Muscle layer of duodenum (tissue), 2 donors: ENCODE results near the gene KIF4B.

Experiments used
- H3K27ac ChIP-seq: one replicate; pipeline ENCODE4 v1.7.0; 2013; ENCODE audit warnings: mild to moderate bottlenecking, low read length
- H3K27me3 ChIP-seq: one replicate; pipeline ENCODE4 v1.7.0; 2013; ENCODE audit warnings: low read depth, mild to moderate bottlenecking, control low read depth, low read length
- H3K36me3 ChIP-seq, 2 donors: one replicate each; pipeline ENCODE4 v1.7.0; 2013; ENCODE audit warnings: low read length in 2 of 2, control low read depth in 1 of 2, mild to moderate bottlenecking in 1 of 2; ENCODE audit not compliant: insufficient read depth in 2 of 2, control insufficient read depth in 1 of 2
- H3K4me1 ChIP-seq, 2 donors: one replicate each; pipeline ENCODE4 v1.7.0; 2013; ENCODE audit warnings: low read length in 2 of 2, mild to moderate bottlenecking in 2 of 2, control low read depth in 1 of 2, moderate library complexity in 1 of 2; ENCODE audit not compliant: insufficient read depth in 2 of 2, control insufficient read depth in 1 of 2
- H3K4me3 ChIP-seq, 2 donors: one replicate each; pipeline ENCODE4 v1.7.0; 2013; ENCODE audit warnings: low read length in 2 of 2, low read depth in 1 of 2, mild to moderate bottlenecking in 1 of 2
- H3K9me3 ChIP-seq, 2 donors: one replicate each; pipeline ENCODE4 v1.7.0; 2013; ENCODE audit warnings: low read length in 2 of 2, control low read depth in 1 of 2, mild to moderate bottlenecking in 1 of 2; ENCODE audit not compliant: control insufficient read depth in 1 of 2
- donor health status: healthy.

Gene KIF4B

GRCh38 chr5:155064580-155064979, 51.0 kb downstream of the KIF4B start:
- no peak overlapping the region for H3K27ac ChIP-seq
- H3K9me3 ChIP-seq, result no peaks in the 10 kb centered on the region
- no peak overlapping the region for H3K4me3 ChIP-seq
- H3K36me3 ChIP-seq, result no peaks in the 10 kb centered on the region
- no peaks in the 10 kb centered on the region for H3K27me3 ChIP-seq
- no peaks in the 10 kb centered on the region for H3K4me1 ChIP-seq

GRCh38 chr5:155066886-155067595, 53.5 kb downstream of the KIF4B start:
- H3K27ac ChIP-seq, result no peak overlapping the region
- no peak overlapping the region for H3K4me3 ChIP-seq
- H3K36me3 ChIP-seq, result no peaks in the 10 kb centered on the region
- no peaks in the 10 kb centered on the region for H3K27me3 ChIP-seq
- no peaks in the 10 kb centered on the region for H3K9me3 ChIP-seq
- H3K4me1 ChIP-seq, result no peaks in the 10 kb centered on the region
